ENCODE data around the gene STARD13.

Gene STARD13

DNA sequence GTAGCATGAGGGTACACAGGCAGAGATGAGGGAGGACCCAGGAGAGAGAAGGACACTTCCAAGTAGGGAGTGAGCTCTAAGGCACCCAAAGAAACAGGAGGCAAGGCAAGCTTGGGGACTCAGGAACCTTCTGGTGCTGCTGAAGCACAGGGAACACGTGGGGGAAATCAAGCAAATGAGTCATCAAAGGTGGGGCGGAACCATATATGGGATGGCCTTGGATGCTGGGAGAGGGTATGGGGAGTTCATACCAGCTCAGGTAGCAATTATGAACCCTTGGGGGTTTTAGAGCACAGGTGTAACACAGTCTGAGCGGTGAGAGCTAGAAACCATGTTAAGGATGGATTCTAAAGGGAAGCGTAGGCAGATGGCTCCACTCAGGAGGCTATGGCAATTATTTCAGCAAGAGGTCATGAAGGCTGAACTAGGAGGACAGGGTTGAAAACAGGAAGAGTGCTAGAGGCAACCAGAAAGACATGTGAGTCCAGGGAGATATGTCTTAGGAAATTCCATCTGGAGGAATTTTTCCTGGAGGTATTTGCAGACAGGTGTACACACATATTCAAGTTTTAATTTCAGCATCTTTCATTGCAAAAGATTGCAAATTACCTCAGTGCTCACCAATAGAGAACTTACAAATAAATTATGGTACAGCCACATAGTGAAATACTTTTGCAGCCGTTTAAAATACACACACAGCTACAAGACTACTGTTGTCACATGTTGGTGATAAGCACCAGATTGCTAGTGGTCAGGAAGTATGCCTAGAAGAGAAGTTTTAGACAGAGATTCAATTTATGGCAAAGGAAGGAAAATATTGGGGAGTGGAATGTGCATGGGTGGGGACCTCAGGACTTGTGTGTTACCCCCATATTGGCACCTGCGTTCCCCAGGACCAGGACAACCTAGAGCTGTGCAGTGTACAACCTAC, 77.0 kb downstream of the STARD13 start:
- no peak overlapping the region for H3K4me3 ChIP-seq (ENCODE audit: low read depth, low read length)
- TF ChIP-seq, protein P1, sequence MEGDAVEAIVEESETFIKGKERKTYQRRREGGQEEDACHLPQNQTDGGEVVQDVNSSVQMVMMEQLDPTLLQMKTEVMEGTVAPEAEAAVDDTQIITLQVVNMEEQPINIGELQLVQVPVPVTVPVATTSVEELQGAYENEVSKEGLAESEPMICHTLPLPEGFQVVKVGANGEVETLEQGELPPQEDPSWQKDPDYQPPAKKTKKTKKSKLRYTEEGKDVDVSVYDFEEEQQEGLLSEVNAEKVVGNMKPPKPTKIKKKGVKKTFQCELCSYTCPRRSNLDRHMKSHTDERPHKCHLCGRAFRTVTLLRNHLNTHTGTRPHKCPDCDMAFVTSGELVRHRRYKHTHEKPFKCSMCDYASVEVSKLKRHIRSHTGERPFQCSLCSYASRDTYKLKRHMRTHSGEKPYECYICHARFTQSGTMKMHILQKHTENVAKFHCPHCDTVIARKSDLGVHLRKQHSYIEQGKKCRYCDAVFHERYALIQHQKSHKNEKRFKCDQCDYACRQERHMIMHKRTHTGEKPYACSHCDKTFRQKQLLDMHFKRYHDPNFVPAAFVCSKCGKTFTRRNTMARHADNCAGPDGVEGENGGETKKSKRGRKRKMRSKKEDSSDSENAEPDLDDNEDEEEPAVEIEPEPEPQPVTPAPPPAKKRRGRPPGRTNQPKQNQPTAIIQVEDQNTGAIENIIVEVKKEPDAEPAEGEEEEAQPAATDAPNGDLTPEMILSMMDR (IDR thresholded peaks at IDR 0.05; ENCODE audit: low read depth, low read length), result no peak
- H3K27me3 ChIP-seq (ENCODE audit: insufficient read depth, low read depth, severe bottlenecking), result no peaks in the 10 kb centered on the region
- no peak for DNase-seq
- H3K27ac ChIP-seq, result no peak overlapping the region
- no peaks in the 10 kb centered on the region for H3K9me3 ChIP-seq (ENCODE audit: severe bottlenecking)
- H3K36me3 ChIP-seq, result no peaks in the 10 kb centered on the region

DNA sequence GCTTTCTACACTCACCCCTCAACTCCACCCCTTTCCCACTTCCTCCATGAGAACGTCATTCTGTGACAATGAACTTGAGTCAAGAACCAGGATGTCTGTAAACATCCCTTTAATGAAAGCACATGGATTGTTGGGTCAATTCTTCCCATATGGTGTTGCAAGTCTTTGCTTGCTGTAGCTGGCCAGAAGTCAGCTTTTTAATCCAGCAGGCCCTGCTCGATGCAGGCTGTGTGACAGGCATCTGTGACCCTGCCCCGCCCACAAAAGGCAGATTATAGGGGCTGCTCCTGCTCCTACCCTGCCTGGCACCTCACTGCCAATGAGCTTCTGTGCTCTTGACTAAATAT, 78.0 kb downstream of the STARD13 start:
- DNase-seq, result peak; percentile 86

DNA sequence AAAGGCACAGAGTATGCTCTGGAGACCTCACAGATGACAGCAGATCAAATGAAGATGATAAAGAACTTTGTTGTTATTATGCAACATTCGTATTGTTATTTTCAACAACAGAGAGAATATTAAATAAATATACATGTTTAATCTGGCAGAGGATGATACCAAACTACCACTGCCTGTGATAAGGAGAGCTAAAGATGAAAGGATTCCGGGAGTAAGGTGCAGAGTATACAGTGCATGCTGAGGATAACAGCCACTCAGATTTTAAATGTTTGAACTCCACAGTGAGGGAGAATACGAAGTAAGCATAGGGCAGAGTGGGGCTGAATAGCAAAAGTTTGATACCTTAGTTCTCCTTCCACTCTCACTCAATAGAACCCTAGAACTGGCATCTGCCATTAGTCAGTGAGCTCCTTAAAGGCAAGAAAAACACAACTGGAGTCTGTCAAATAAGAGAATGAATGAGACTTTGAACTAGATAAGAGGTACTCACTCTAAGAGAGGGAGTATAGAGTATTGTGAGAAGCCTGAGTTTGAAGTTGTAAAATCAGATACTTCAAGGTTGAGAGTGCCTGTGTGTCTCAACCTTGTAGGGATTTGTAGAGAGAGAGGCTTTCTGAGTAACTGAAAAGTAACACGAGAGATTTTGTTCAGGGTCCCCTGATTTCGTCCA, 78.5 kb downstream of the STARD13 start:
- Histone ChIP-seq H3K4me3 (ENCODE audit: low read depth, low read length) (no peak overlapping the region; the same call in 1 of the 2 replicates), H3K36me3 (no peaks in the 10 kb centered on the region), H3K9me3 (ENCODE audit: severe bottlenecking) (no peaks in the 10 kb centered on the region), H3K27me3 (ENCODE audit: insufficient read depth, low read depth, severe bottlenecking) (no peaks in the 10 kb centered on the region), H3K27ac (peak overlapping the region; percentile 51)
- no peak for DNase-seq
- TF ChIP-seq, protein P1 (IDR thresholded peaks at IDR 0.05; ENCODE audit: low read depth, low read length), result no peak

More for the DNA sequence above, 78.0 kb downstream of the STARD13 start:
- Histone ChIP-seq H3K27ac (peak overlapping the region; percentile 51), H3K4me3 (ENCODE audit: low read depth, low read length) (no peak overlapping the region; the same call in 1 of the 2 replicates), H3K9me3 (ENCODE audit: severe bottlenecking) (no peaks in the 10 kb centered on the region), H3K27me3 (ENCODE audit: insufficient read depth, low read depth, severe bottlenecking) (no peaks in the 10 kb centered on the region), H3K36me3 (no peaks in the 10 kb centered on the region)
- TF ChIP-seq, protein P1 (IDR thresholded peaks at IDR 0.05; ENCODE audit: low read depth, low read length), result no peak

DNA sequence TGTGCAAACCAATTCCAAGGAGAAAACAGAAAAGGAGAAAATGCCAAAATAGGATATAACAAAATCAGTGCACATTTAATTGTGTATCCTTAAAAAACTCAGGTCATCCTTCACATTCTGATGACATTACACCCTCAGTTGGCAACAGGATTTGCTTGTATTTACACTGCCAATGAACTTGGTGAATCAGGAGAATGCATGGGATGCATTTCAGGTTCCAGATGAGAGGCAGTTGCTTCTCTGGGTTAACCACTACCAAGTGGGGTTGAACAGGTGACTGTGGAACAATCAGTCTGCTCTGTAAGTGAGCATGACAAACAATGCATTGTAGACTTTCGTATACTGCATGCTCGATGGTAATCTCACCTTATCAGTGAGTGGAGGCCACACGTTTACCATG, 79.1 kb downstream of the STARD13 start:
- no peaks in the 10 kb centered on the region for H3K36me3 ChIP-seq
- no peak overlapping the region for H3K27ac ChIP-seq
- H3K27me3 ChIP-seq (ENCODE audit: insufficient read depth, low read depth, severe bottlenecking), result no peaks in the 10 kb centered on the region
- DNase-seq, result no peak
- no peaks in the 10 kb centered on the region for H3K9me3 ChIP-seq (ENCODE audit: severe bottlenecking)
- TF ChIP-seq, protein P1 (IDR thresholded peaks at IDR 0.05; ENCODE audit: low read depth, low read length), result no peak
- no peak overlapping the region for H3K4me3 ChIP-seq (ENCODE audit: low read depth, low read length)

DNA sequence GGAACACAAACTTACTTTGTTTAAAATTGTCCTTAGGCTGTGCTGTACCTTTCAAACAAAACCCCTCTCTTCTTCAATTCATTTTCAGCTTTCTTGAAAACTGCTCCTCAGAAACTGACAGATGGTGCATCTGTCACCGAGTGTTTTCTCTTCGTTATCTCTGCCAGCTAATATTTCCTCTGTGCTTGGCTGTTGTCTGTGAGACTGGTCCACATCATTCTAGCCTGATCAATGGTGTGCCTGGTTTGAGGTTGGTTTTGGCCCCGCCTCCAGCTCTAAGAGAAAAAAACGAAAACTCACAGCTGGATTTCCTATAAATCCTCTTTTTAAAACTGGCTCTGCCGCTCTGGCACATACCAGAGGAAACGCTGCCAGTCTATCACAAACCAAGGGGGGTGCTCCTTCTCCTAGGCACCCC, 79.7 kb downstream of the STARD13 start:
- Histone ChIP-seq H3K36me3 (no peaks in the 10 kb centered on the region), H3K27me3 (ENCODE audit: insufficient read depth, low read depth, severe bottlenecking) (no peaks in the 10 kb centered on the region), H3K4me3 (ENCODE audit: low read depth, low read length) (no peak overlapping the region), H3K9me3 (ENCODE audit: severe bottlenecking) (no peaks in the 10 kb centered on the region), H3K27ac (no peak overlapping the region)
- no peak for DNase-seq
- TF ChIP-seq, protein P1 (IDR thresholded peaks at IDR 0.05; ENCODE audit: low read depth, low read length), result no peak

Data from WERI-Rb-1 (cell line).